Activated T-cell treated with anti-CD3 and anti-CD28 coated beads, Interleukin-2, amount 50 U/mL, for 4 hours (primary cell): ENCODE results near the gene CNDP2. TPM values are rescaled to one million over a fixed set of nuclear protein-coding genes. Genes with fewer than 3 reads are reported as not detected.
A peak's percentile ranks its signal among the peaks of the same experiment; 100 is the strongest.

Source experiments
- ATAC-seq, 2 donors: fragments of 200-7000 bp; cut with Tn5 transposase; one replicate each; pipeline ENCODE4 v1.10.0; 2021
- DNase-seq: peaks from one replicate; pipeline ENCODE4 v3.0.0-alpha.2; 2020
- H3K27me3 Mint-ChIP-seq: one replicate; pipeline ENCODE4 v1.8.0; 2021; ENCODE audit warnings: low read depth, mixed read lengths
- H3K36me3 Mint-ChIP-seq: one replicate; pipeline ENCODE4 v1.8.0; 2022; ENCODE audit warnings: mixed read lengths; ENCODE audit not compliant: insufficient read depth
- H3K4me1 Mint-ChIP-seq: one replicate; pipeline ENCODE4 v1.8.0; 2021; ENCODE audit warnings: low read depth, mixed read lengths
- H3K4me3 Mint-ChIP-seq: one replicate; pipeline ENCODE4 v1.8.0; 2021; ENCODE audit warnings: mild to moderate bottlenecking, moderate library complexity, mixed read lengths
- H3K9me3 Mint-ChIP-seq: one replicate; pipeline ENCODE4 v1.8.0; 2021; ENCODE audit warnings: mixed read lengths
- total RNA-seq, 3 donors: library from RNA; stranded (reverse); gene quantifications; one replicate each; pipeline ENCODE4 v1.2.1, GENCODE V29; 2021

Gene CNDP2
- total RNA-seq, 3 donors from 2014 or later = 157 to 165 (median 164) TPM

DNA sequence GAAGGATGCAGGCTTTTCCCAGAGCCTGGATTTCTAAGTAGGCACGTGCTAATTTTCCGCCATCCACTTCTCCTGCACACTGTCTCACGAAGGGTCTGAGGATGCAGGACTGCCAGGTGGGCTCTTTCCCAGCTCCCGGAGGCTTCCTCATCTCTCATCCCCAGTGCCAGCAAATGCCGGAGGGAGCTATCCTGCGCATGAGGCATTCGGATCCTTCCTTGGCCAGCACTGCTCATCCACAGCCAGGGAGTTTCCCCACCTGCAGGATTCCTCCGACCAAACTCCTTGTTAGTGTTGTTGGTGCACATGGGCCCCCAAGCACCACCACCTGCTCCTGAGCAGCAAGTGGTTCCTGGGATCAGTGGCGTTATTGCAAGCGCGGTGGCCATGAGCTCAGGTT lies 43.1 kb downstream of the CNDP2 start:
- Mint-ChIP-seq H3K4me1 (no peaks in the 10 kb centered on the region), H3K27me3 (no peaks in the 10 kb centered on the region), H3K4me3 (no peak overlapping the region), H3K36me3 (no peaks in the 10 kb centered on the region), H3K9me3 (peaks cover 5% of the 10 kb centered on the region)
- no peak for DNase-seq
- no peak for ATAC-seq

DNA sequence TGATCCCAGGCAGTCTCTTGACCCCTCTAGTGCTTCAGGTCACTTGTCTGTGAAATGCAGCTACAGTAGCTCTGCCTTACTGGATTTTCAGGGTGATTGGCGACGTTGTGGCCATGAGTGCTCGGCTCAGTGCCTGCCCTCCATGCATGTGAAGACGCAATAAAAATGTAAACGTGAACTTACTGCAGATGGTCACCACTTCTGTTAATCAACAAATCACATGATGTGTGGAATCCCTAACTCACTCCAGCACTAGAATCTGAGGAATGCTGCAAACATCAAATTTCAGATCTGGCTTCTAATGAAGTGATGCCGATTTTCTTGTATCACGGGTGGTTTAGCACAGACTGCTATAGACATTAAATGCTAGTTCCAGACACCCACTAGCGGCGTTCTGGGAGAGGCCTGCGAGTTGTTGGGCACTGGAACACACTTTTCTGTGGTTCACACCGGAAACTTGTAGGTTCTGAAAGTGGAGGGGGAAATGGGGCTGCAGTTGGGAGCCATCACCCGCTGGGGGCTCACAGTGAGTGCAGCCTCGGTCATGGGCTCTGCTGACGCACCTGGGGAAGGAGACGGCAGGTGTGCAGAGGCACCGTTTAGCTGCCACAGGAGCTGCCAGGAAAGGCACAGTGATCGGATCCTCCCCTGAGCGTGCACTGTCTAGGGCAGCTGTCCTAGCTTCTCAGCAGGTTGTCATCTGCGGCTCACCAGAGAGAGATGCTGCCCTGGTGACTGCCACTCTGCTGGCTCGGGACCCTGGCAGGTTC lies 44.7 kb downstream of the CNDP2 start:
- H3K27me3 Mint-ChIP-seq = peaks cover 2% of the 10 kb centered on the region
- H3K4me1 Mint-ChIP-seq = no peaks in the 10 kb centered on the region
- H3K9me3 Mint-ChIP-seq = peaks cover 5% of the 10 kb centered on the region
- ATAC-seq = no peak
- no peaks in the 10 kb centered on the region for H3K36me3 Mint-ChIP-seq
- DNase-seq = no peak
- no peak overlapping the region for H3K4me3 Mint-ChIP-seq

- DNase-seq (no peak), ATAC-seq (no peak)
- no peaks in the 10 kb centered on the region for H3K4me1 Mint-ChIP-seq
- peaks cover 2% of the 10 kb centered on the region for H3K27me3 Mint-ChIP-seq
- no peaks in the 10 kb centered on the region for H3K36me3 Mint-ChIP-seq
- H3K4me3 Mint-ChIP-seq = no peak overlapping the region
- H3K9me3 Mint-ChIP-seq = no peaks in the 10 kb centered on the region
Measured at GRCh38 chr18:74541703-74542555, 45.8 kb downstream of the CNDP2 start.

DNA sequence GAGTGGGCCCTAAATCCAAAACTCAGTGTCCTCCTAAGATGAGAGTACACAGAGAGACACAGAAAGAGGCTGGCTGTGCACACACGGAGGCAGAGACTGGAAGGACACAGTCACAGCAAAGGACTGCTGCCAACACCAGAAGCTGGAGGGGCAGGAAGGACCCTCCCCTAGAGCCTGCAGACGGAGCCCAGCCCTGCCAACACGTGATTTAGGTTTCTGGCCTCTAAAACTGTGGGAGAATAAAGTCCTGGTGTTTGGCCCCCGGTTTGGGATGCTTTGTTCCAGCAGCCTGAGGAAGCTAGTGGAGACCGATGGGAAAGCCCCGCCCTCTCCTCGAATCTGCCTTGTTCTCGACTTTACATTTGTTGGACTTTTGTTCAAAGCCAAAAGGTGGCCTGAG lies 48.7 kb downstream of the CNDP2 start:
- DNase-seq = no peak

DNA sequence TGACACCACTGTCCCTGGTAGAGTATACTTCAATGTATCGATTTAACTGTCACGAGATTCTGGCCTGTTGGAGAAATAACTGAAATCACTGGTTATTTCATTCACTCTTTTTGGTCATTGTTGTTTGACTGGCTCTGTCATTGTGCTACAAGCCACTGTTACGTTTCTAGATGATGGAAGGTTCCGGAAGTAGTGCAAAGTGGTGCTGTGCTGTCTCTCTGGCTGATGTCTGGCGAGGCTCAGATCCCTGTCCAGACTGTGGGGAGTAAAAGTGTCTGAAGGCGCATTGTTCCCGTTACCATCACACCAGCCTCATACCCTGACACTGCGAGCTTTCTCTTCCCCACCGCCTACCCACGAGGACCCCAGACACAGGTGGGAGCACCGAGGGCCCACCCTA lies 49.8 kb downstream of the CNDP2 start:
- Mint-ChIP-seq H3K36me3 (no peaks in the 10 kb centered on the region), H3K27me3 (peaks cover 2% of the 10 kb centered on the region), H3K9me3 (peaks cover 6% of the 10 kb centered on the region), H3K4me3 (no peak overlapping the region), H3K4me1 (no peaks in the 10 kb centered on the region)
- ATAC-seq (no peak), DNase-seq (no peak)

More for the DNA sequence above, 48.7 kb downstream of the CNDP2 start:
- Mint-ChIP-seq H3K4me1 (no peaks in the 10 kb centered on the region), H3K27me3 (peaks cover 2% of the 10 kb centered on the region), H3K9me3 (peaks cover 6% of the 10 kb centered on the region), H3K36me3 (no peaks in the 10 kb centered on the region), H3K4me3 (no peak overlapping the region)
- ATAC-seq = no peak

DNA sequence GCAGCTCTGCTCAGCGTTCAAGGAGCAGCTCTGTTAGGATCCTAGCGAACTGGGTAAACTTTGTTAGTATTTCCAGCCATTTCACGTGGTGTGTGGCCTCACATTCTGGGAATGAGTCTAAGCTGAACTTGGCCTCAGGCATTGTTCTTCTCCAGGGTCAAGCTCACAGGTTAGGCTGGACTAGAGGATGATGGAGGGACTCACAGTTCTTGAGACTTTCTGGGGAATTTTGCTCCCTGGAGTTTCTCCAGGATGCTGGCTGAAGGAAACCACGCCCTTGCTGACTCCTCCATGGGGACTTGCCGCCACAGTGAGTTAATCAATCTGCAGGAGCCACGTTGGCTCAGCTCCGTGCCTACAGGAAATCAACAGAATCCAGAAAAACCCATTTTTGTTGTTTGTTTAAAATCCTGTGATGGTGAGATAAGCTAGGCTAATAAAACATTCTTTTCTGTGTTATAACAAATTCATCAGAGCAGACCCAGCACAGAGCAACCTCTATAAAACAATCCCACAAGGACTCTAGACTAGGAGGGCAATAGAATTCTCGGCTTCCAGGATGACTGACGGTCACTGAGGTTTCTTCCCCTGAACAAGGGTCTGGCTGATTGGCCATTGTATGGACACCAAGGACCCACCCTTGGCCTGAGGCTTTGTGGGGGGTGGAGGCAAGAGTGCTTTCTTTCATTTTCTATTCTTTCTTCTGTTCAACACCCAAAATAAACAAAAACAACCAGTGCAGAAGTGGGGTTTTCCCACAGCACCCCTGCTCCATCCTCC lies 50.8 kb downstream of the CNDP2 start:
- Mint-ChIP-seq H3K36me3 (no peaks in the 10 kb centered on the region), H3K9me3 (peaks cover 6% of the 10 kb centered on the region), H3K4me3 (no peak overlapping the region), H3K27me3 (peaks cover 3% of the 10 kb centered on the region), H3K4me1 (no peaks in the 10 kb centered on the region)
- no peak for ATAC-seq
- DNase-seq = no peak

DNA sequence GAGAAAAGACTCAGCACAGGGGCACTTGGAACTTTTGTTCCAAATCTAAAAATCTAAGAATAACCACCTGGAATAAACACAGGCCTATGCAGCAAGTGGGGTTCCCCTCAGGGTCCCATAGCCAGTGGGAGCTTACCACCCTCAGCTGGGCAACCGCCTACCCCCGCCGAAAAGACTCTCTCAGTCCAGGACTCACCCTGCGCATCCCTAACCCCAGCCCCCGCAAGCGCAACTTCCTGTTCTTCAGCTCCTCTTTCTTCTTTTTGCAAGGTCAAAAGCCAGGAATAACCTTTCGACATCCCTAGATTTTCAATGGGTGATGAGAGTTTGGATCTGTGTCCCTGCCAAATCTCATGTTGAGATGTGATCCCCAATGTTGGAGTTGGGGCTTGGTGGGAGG lies 51.7 kb downstream of the CNDP2 start:
- no peaks in the 10 kb centered on the region for H3K36me3 Mint-ChIP-seq
- ATAC-seq = no peak
- H3K4me3 Mint-ChIP-seq = no peak overlapping the region
- DNase-seq = no peak
- H3K9me3 Mint-ChIP-seq = peaks cover 6% of the 10 kb centered on the region
- H3K4me1 Mint-ChIP-seq = no peaks in the 10 kb centered on the region
- peaks cover 4% of the 10 kb centered on the region for H3K27me3 Mint-ChIP-seq

GRCh38 chr18:74549591-74550104 lies 53.5 kb downstream of the CNDP2 start:
- Mint-ChIP-seq H3K36me3 (no peaks in the 10 kb centered on the region), H3K9me3 (peaks cover 6% of the 10 kb centered on the region), H3K27me3 (peaks cover 8% of the 10 kb centered on the region), H3K4me3 (no peak overlapping the region), H3K4me1 (no peaks in the 10 kb centered on the region)
- ATAC-seq = no peak
- no peak for DNase-seq

GRCh38 chr18:74550886-74551285 lies 54.7 kb downstream of the CNDP2 start:
- peaks cover 8% of the 10 kb centered on the region for H3K27me3 Mint-ChIP-seq
- no peaks in the 10 kb centered on the region for H3K4me1 Mint-ChIP-seq
- peaks cover 6% of the 10 kb centered on the region for H3K9me3 Mint-ChIP-seq
- H3K4me3 Mint-ChIP-seq = no peak overlapping the region
- H3K36me3 Mint-ChIP-seq = no peaks in the 10 kb centered on the region
- ATAC-seq (no peak), DNase-seq (no peak)

GRCh38 chr18:74551452-74551851 lies 55.3 kb downstream of the CNDP2 start:
- ATAC-seq (no peak), DNase-seq (no peak)
- Mint-ChIP-seq H3K4me1 (no peaks in the 10 kb centered on the region), H3K27me3 (peaks cover 13% of the 10 kb centered on the region), H3K4me3 (no peak overlapping the region), H3K36me3 (no peaks in the 10 kb centered on the region), H3K9me3 (peaks cover 6% of the 10 kb centered on the region)

DNA sequence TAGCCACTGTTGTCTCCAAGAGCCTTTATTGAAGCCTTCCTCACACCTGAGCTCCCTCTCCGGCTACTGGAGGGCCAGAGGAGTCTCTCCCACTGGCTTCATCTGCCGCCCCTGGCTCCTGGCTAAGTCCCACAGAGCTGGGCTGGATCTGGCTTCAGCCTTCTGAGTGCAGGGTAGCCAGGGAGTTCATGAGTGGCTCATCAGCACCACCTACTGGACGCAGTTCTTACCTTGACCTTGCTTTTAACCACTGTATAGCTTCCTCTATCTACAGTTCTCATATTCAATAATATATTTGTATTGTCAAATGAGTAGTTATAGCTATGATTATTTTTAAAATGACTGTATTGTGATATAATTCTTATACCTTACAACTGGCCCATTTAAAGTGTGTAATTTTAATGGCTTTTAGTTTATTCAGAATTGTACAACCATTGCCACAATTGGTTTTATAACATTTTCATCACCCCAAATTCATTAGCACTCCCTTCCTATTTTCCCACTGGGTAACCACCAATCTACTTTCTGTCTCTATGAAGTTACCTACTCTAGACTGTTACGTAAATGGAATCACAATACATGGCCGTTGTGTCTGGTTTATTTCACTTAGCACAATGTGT lies 55.9 kb downstream of the CNDP2 start:
- Mint-ChIP-seq H3K9me3 (peaks cover 6% of the 10 kb centered on the region), H3K27me3 (peaks cover 14% of the 10 kb centered on the region), H3K4me3 (no peak overlapping the region), H3K4me1 (no peaks in the 10 kb centered on the region), H3K36me3 (no peaks in the 10 kb centered on the region)
- ATAC-seq (peak; percentile 92 to 98), DNase-seq (peak; percentile 72)

- H3K27me3 Mint-ChIP-seq = peaks cover 25% of the 10 kb centered on the region
- no peak for ATAC-seq
- no peak for DNase-seq
- H3K36me3 Mint-ChIP-seq = no peaks in the 10 kb centered on the region
- H3K4me1 Mint-ChIP-seq = no peaks in the 10 kb centered on the region
- H3K9me3 Mint-ChIP-seq = no peaks in the 10 kb centered on the region
- no peak overlapping the region for H3K4me3 Mint-ChIP-seq
Measured at GRCh38 chr18:74556126-74556525, 60.0 kb downstream of the CNDP2 start.

- Mint-ChIP-seq H3K36me3 (no peaks in the 10 kb centered on the region), H3K4me1 (no peaks in the 10 kb centered on the region), H3K4me3 (no peak overlapping the region), H3K9me3 (no peaks in the 10 kb centered on the region), H3K27me3 (peaks cover 23% of the 10 kb centered on the region)
- DNase-seq (no peak), ATAC-seq (no peak)
Measured at GRCh38 chr18:74558096-74558495, 61.9 kb downstream of the CNDP2 start.
